Skeletal muscle tissue (tissue), 4 donors: ENCODE results near the gene LIMK1. TPM values are rescaled to one million over a fixed set of nuclear protein-coding genes. Genes with fewer than 3 reads are reported as not detected.

Source experiments
- H3K27ac ChIP-seq: one replicate; pipeline ENCODE4 v1.7.0; 2013; ENCODE audit warnings: mild to moderate bottlenecking, low read depth, low read length, inconsistent platforms
- H3K27me3 ChIP-seq, 3 donors: one replicate each; pipeline ENCODE4 v1.7.0; 2013; ENCODE audit warnings: low read length in 3 of 3; ENCODE audit not compliant: control insufficient read depth in 3 of 3, insufficient read depth in 3 of 3
- H3K36me3 ChIP-seq, 3 donors: one replicate each; pipeline ENCODE4 v1.7.0; 2013; ENCODE audit warnings: low read length in 3 of 3; ENCODE audit not compliant: control insufficient read depth in 3 of 3, insufficient read depth in 3 of 3
- H3K4me1 ChIP-seq, 3 donors: one replicate each; pipeline ENCODE4 v1.7.0; 2013; ENCODE audit warnings: low read length in 3 of 3, mild to moderate bottlenecking in 3 of 3; ENCODE audit not compliant: control insufficient read depth in 3 of 3, insufficient read depth in 3 of 3
- H3K4me3 ChIP-seq, 3 donors: one replicate each; pipeline ENCODE4 v1.7.0; 2013; ENCODE audit warnings: low read length in 3 of 3
- H3K9ac ChIP-seq, 3 donors: one replicate each; pipeline ENCODE4 v1.7.0; 2013; ENCODE audit warnings: low read length in 3 of 3, mild to moderate bottlenecking in 3 of 3, moderate library complexity in 2 of 3, low read depth in 1 of 3
- H3K9me3 ChIP-seq, 3 donors: one replicate each; pipeline ENCODE4 v1.7.0; 2013; ENCODE audit warnings: low read length in 3 of 3; ENCODE audit not compliant: control insufficient read depth in 3 of 3
- total RNA-seq: library from RNA; depleted of rRNA; stranded (reverse); fragments of >200 nt; gene quantifications from one replicate; pipeline ENCODE4 v1.2.3, GENCODE V29; 2014
- donor health status: Osteomylitis.

LIMK1 gene
- total RNA-seq, 1 donor from 2014 or later, result 4.7 TPM

DNA sequence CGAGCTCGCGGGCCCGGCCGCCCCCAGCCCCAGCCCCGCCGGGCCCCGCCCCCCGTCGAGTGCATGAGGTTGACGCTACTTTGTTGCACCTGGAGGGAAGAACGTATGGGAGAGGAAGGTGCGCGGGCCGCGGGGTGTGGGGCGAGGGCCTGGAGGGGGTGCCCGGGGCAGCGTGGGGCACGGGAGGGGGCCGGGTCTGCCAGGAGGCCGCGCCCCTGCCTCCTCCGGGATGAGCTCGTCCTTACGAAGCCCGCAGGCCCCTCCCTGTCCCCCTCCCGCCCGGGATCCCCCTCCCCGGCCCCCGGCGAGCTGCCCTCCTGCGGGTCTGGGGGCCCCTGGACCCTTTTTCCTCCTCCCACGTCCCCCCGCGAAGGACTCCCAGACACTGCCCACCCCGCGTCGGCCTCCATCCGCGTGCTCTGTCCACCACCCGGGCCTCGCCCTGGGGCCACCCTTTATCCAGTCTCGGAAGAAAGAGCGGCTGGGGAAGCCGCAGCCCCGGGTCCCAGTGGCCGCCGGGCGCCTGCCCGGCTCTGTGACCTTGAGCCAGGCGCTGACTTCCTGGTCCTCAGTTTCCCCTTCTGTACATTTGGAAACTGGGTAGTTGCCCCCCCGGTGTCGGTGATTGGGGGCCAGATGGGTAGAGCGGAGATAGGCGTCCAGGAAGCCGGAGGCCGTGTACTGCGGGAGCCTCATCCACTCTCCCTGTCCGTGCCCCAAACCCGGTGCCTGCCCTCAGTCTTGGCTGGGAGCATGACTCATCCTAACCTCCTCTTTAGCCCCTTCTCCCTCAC lies 521 bp downstream of the LIMK1 start:
- H3K27me3 ChIP-seq, result no peaks in the 10 kb centered on the region
- H3K4me3 ChIP-seq, result peak overlapping the region; percentile 68 to 72 (median 68)
- peaks cover 10 to 17% (median 14%) of the 10 kb centered on the region in 3 donors for H3K36me3 ChIP-seq
- H3K27ac ChIP-seq, result peak overlapping the region; percentile 85
- peaks cover 20 to 24% (median 22%) of the 10 kb centered on the region in 3 donors for H3K4me1 ChIP-seq
- H3K9ac ChIP-seq, result peak overlapping the region; percentile 60 to 83 (median 74)
- no peaks in the 10 kb centered on the region for H3K9me3 ChIP-seq

DNA sequence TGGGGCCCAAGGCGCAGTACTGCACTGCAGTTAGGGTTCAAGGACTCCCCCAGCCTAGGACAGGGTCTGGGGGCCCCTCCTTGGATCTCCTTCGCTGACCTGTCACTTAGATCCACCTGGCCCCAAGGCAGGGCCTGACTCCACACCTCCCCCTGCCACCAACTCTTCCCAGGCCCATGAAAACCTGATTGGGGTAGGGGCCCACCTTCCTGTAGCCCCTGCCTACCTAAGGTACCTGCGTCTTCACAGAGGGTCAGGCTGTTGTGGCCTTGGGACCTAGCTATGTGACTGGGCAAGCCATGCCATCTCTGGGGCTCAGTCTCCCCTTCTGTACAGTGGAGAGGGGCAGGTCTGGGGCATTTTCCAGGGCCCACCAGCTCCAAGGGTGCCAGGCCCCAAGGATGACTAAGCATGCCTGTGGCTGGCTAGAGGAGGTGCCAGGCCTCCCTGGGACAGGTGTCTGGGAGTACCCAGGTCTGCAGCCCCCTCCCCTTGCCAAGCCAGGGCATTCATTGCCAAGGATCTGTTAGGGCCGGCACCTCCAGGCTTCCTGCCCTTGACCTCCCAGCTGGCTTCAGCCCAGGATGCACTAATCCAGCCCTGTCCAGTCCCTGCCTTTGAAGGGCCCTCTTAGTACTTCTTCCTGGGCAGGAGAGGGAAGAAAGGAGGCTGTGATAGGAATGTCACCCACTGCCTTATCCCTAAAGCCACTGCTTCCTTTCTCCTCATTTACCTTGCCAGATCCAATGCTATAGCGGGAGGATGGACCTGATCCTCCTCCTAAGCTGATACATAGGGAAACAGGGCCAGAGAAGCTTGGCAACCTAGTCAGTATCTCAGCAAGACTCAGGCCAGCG lies 1.3 kb downstream of the LIMK1 start:
- Histone ChIP-seq H3K27ac (peak overlapping the region; percentile 85), H3K4me3 (peak overlapping the region; percentile 68 to 72 (median 68)), H3K4me1 (peaks cover 19 to 21% (median 21%) of the 10 kb centered on the region in 3 donors), H3K9ac (peak overlapping the region; percentile 60 to 83 (median 74)), H3K27me3 (no peaks in the 10 kb centered on the region), H3K36me3 (peaks cover 10 to 17% (median 14%) of the 10 kb centered on the region in 3 donors), H3K9me3 (no peaks in the 10 kb centered on the region)

DNA sequence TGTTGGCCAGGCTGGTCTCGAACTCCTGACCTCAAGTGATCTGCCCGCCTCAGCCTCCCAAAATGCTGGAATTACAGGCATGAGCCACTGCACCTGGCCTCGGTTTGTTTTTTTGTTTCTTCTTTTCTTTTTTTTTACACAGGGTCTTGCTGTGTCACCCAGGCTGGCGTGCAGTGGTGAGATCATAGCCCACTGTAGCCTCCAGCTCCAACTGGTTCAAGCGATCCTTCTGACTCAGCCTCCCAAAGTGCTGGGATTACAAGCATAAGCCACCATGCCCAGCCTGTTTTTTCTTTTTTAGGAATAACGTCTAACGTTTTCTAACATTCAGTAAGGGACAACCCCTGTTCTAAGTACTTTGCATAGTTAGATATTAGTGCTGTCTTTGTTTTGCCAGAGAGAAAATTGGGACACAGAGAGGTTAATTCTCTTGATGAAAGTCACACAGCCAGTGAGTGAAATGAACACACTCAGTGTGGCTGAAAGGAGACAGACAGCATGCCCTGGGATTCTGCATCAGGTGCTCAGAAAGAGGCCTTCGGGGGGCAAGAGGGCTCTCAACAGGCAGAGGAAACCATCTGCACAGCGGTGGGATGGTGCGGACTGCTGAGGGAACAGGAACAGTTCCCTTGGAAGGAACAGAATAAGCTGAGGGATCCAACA lies 4.3 kb downstream of the LIMK1 start:
- Histone ChIP-seq H3K4me1 (peaks cover 25 to 28% (median 25%) of the 10 kb centered on the region in 3 donors), H3K36me3 (peaks cover 10 to 17% (median 14%) of the 10 kb centered on the region in 3 donors), H3K4me3 (no peak overlapping the region), H3K27ac (no peak overlapping the region), H3K9me3 (no peaks in the 10 kb centered on the region), H3K27me3 (no peaks in the 10 kb centered on the region), H3K9ac (no peak overlapping the region)

DNA sequence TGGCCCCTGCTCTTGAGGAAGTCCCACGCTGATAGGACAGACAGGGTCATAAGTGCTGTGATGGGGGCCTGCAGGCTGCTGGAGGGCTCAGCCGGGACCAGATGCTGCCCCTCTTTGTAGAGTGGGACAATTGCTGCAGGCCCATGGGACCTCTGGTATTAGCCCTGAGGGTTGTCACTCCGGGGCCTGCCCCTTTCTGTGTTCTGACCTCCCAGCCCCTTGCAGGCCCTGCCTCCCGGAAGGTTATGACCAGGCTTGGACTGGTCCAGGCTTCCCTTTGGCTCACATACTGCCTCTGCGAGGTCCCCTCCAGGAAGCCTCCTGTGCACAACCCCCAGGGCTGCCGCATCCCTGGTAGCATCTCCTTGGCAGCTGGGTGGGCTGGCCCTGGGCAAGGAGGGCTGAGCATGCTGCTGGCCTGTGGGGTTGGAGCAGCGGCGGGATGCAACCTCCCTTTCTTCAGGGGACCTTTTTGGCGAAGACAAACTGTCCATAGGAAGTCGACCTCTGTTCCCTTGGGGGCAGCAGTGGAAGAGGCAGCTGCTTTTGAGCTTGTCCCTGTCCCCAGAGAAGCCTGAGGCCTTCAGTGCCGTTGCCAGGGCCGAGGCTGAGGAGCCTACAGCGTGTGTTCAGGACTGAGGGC lies 8.8 kb downstream of the LIMK1 start:
- Histone ChIP-seq H3K36me3 (peaks cover 7 to 18% (median 11%) of the 10 kb centered on the region in 3 donors), H3K4me3 (peak overlapping the region in 1 of 3 donors; percentile 22)

DNA sequence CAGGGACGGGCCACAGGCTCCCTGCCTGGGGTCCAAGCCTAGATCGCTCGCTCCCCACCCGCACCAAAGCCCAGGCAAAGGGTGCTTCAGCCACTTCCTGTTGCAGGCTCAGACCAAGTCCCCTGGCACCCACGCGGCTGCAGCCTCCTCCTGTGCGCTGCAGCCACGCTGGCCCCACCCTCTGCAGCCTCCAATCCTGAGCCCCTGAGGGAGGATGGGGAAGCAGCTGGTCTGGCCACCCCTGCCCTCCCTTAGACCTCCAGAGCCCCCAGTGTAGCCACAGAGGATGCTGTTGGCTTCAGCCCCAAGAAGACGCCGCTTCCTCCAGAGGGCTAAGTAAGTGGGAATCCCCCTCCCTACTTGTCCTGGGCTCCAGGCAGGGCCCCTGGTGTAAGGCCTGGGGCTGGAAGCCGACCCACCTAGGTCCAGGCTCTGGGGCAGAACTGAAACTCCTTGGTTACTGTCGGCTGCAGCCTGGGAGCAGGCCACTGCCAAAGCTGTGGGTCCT lies 9.4 kb downstream of the LIMK1 start:
- H3K27ac ChIP-seq, result peak overlapping the region; percentile 47
- no peaks in the 10 kb centered on the region for H3K9me3 ChIP-seq
- H3K36me3 ChIP-seq, result peaks cover 7 to 20% (median 9%) of the 10 kb centered on the region in 3 donors
- H3K4me1 ChIP-seq, result peaks cover 25 to 27% (median 26%) of the 10 kb centered on the region in 3 donors
- H3K27me3 ChIP-seq, result no peaks in the 10 kb centered on the region
- peak overlapping the region in 2 of 3 donors; percentile 33 to 40 for H3K9ac ChIP-seq
- peak overlapping the region in 2 of 3 donors; percentile 22 to 30 for H3K4me3 ChIP-seq

More for the DNA sequence above, 8.8 kb downstream of the LIMK1 start:
- Histone ChIP-seq H3K4me1 (peaks cover 25 to 27% (median 26%) of the 10 kb centered on the region in 3 donors), H3K27ac (peak overlapping the region; percentile 7), H3K27me3 (no peaks in the 10 kb centered on the region), H3K9me3 (no peaks in the 10 kb centered on the region), H3K9ac (peak overlapping the region in 2 of 3 donors; percentile 33 to 40)

DNA sequence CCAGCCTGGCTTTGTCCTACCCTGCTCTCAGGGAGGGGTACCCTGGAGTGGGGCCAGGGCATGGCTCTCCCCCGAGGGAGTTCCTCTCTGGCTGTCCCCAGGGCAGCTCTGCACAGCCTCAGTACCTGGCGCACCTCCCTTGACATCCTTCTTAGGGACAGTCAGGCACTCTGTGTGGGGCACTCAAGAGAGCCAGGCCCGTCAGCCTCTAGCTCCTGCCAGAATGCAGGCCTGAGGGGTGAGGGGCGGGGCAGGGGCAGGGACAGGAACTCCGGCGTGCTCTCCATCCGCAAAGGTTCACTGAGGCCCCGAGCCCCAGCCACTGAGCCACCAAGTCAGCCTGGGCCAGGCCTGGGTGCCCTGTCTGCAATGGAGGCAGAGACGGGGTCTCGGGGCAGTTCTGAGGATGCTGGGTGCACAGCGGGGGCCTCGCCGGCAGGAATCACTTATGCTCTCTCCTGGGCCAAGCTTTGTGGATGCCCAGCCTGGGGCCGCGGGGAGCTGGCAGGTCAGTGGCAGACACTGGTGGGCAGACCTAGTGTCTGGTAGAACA lies 10.1 kb downstream of the LIMK1 start:
- H3K27ac ChIP-seq, result peak overlapping the region; percentile 47
- H3K4me1 ChIP-seq, result peaks cover 26 to 29% (median 27%) of the 10 kb centered on the region in 3 donors
- peak overlapping the region in 2 of 3 donors; percentile 29 to 33 for H3K4me3 ChIP-seq
- H3K27me3 ChIP-seq, result no peaks in the 10 kb centered on the region
- peak overlapping the region in 1 of 3 donors; percentile 40 for H3K9ac ChIP-seq
- peaks cover 4 to 18% (median 5%) of the 10 kb centered on the region in 3 donors for H3K36me3 ChIP-seq
- no peaks in the 10 kb centered on the region for H3K9me3 ChIP-seq

DNA sequence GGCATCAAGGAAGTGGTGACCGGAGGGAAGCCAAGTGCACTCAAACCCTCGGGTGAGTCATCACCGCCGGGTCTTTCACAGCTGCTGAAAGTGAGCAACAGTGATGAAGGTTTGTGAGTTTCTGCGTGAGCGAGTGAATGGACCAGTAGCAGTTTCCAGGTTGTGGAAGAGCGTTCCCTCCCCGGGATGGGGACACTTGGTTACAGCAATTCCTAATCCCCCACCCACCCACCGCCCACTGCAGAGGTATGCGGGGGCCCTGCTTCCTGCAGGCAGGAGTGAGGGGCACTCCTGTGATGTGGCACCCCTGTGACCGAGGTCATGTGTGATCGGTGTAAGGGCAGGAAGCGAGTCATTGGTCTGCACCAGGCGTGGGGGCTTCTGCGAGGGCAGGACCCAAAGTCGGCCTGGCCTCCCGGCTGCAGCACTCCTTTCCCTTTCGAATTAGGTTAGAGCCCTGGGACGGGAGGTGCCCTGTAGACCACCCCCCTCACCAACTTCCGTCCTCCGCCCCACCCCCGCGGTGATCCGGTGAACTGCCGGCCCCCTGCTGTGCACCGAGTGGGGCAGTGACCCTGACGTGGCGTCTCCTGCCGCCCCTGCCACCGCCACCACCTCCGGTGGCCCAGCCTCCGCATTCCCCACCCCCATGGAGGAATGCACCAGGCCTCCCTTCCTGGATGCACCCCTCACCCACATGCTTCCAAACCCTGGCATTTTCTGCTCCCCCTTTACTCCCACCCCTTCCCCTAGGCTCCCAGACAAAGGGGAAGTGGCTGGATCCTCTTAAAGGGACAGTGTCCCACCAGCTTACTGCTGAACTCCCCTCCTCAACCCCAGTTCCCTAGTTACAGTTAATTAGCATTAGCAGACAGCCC lies 10.9 kb downstream of the LIMK1 start:
- Histone ChIP-seq H3K4me3 (peak overlapping the region; percentile 33 to 58 (median 43)), H3K27me3 (no peaks in the 10 kb centered on the region), H3K9ac (peak overlapping the region; percentile 32 to 33 (median 33)), H3K9me3 (no peaks in the 10 kb centered on the region), H3K36me3 (peaks cover 4 to 18% (median 6%) of the 10 kb centered on the region in 3 donors), H3K27ac (peak overlapping the region; percentile 47), H3K4me1 (peaks cover 26 to 29% (median 27%) of the 10 kb centered on the region in 3 donors)

DNA sequence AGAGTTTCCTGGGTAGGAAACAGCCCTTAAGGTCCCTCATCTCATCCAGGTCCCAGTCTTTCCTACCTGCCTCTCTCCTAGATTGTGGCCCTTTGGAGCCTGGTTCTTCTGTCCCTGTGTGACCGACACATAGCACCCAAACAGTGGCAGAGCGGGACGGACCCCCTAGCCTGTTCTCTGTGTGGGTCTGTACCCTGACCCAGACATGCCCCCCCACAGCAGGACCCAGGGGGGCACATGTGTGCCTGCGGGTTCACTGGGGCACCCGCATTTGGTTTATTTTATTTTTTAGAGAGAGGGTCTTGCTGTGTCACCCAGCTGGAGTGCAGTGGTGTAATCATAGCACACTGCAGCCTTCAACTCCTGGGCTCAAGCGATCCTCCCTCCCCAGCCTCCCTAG lies 11.5 kb downstream of the LIMK1 start:
- Histone ChIP-seq H3K9ac (peak overlapping the region in 1 of 3 donors; percentile 33), H3K4me1 (peaks cover 26 to 29% (median 27%) of the 10 kb centered on the region in 3 donors), H3K27ac (peak overlapping the region; percentile 47), H3K36me3 (peaks cover 8 to 22% (median 9%) of the 10 kb centered on the region in 3 donors), H3K9me3 (no peaks in the 10 kb centered on the region), H3K4me3 (peak overlapping the region in 1 of 3 donors; percentile 33), H3K27me3 (no peaks in the 10 kb centered on the region)
